NCI-H1436 (cell line): Measurements from ENCODE around the gene UNC5B.

ENCODE experiments used
- DNase-seq: peaks from one replicate; lab custom pipeline; 2025; lab: John Stamatoyannopoulos, UW

The UNC5B gene

GRCh38 chr10:71212318-71213126, at the start of gene UNC5B:
UNC5B (plus strand) TSS chr10:71212570; CDS start chr10:71212986, 416 bp downstream.
- DNase-seq: peak; percentile 90

- no peak for DNase-seq
These were observed 38.9 kb upstream of the UNC5B start for GRCh38 chr10:71173466-71173865.

- DNase-seq: no peak
These were observed 35.7 kb upstream of the UNC5B start for GRCh38 chr10:71176661-71177060.

- no peak for DNase-seq
These were observed 34.6 kb upstream of the UNC5B start for GRCh38 chr10:71177651-71178199.

- no peak for DNase-seq
These were observed 33.5 kb upstream of the UNC5B start for GRCh38 chr10:71178880-71179279.

- no peak for DNase-seq
These were observed 33.0 kb upstream of the UNC5B start for GRCh38 chr10:71179382-71179781.

GRCh38 chr10:71184421-71184820, 27.9 kb upstream of the UNC5B start:
- DNase-seq: no peak

GRCh38 chr10:71185209-71185608, 27.2 kb upstream of the UNC5B start:
- DNase-seq: no peak

- DNase-seq: no peak
These were observed 25.2 kb upstream of the UNC5B start for GRCh38 chr10:71187197-71187596.

GRCh38 chr10:71187600-71187999, 24.8 kb upstream of the UNC5B start:
- no peak for DNase-seq

GRCh38 chr10:71188201-71188600, 24.2 kb upstream of the UNC5B start:
- no peak for DNase-seq

GRCh38 chr10:71191019-71191418, 21.4 kb upstream of the UNC5B start:
- no peak for DNase-seq

GRCh38 chr10:71191551-71192076, 20.8 kb upstream of the UNC5B start:
- no peak for DNase-seq

- DNase-seq: no peak
These were observed 18.9 kb upstream of the UNC5B start for GRCh38 chr10:71193516-71193915.

GRCh38 chr10:71197955-71198354, 14.4 kb upstream of the UNC5B start:
- no peak for DNase-seq

- DNase-seq: no peak
These were observed 10.5 kb upstream of the UNC5B start for GRCh38 chr10:71201849-71202248.

GRCh38 chr10:71202314-71202713, 10.1 kb upstream of the UNC5B start:
- DNase-seq: no peak

- DNase-seq: no peak
These were observed 9.2 kb upstream of the UNC5B start for GRCh38 chr10:71203124-71203523.

GRCh38 chr10:71203716-71204115, 8.7 kb upstream of the UNC5B start:
- no peak for DNase-seq

GRCh38 chr10:71204746-71205145, 7.6 kb upstream of the UNC5B start:
- DNase-seq: no peak

GRCh38 chr10:71205468-71205867, 6.9 kb upstream of the UNC5B start:
- DNase-seq: no peak

- DNase-seq: no peak
These were observed 5.5 kb upstream of the UNC5B start for GRCh38 chr10:71206911-71207310.

GRCh38 chr10:71207578-71207977, 4.8 kb upstream of the UNC5B start:
- no peak for DNase-seq

- no peak for DNase-seq
These were observed 3.0 kb upstream of the UNC5B start for GRCh38 chr10:71209352-71209715.
